Mesothelial cell of epicardium (in vitro differentiated cells): ENCODE data around the gene IRF2. TPM values are rescaled to one million over a fixed set of nuclear protein-coding genes. Genes with fewer than 3 reads are reported as not detected.

ENCODE experiments used
- DNase-seq, 2 experiments: peaks; one replicate each; pipeline ENCODE4 v3.0.0; 2021; ENCODE audit warnings: low spot score in 2 of 2; ENCODE audit not compliant: unreplicated experiment in 2 of 2
- H3K27ac Mint-ChIP-seq: 2 replicates; pipeline ENCODE4 v1.8.0; 2021; ENCODE audit warnings: mixed read lengths
- H3K27me3 Mint-ChIP-seq: 2 replicates; pipeline ENCODE4 v1.8.0; 2021; ENCODE audit warnings: low read depth, mixed read lengths
- H3K36me3 Mint-ChIP-seq: 2 replicates; pipeline ENCODE4 v1.8.0; 2021; ENCODE audit warnings: mixed read lengths
- H3K4me1 Mint-ChIP-seq: 2 replicates; pipeline ENCODE4 v1.8.0; 2021; ENCODE audit warnings: mixed read lengths
- H3K4me3 Mint-ChIP-seq: 2 replicates; pipeline ENCODE4 v1.8.0; 2021; ENCODE audit warnings: mild to moderate bottlenecking, moderate library complexity, mixed read lengths
- H3K9me3 Mint-ChIP-seq: 2 replicates; pipeline ENCODE4 v1.8.0; 2021; ENCODE audit warnings: mixed read lengths
- total RNA-seq: library from RNA; stranded (reverse); gene quantifications from 3 replicates; pipeline ENCODE4 v1.2.1, GENCODE V29; 2021
- TF ChIP-seq, protein P1 (sequence below): fragments of 200-600 bp; sonication (generic); IDR thresholded peaks from one replicate; pipeline ENCODE4 v1.5.0; 2021; ENCODE audit warnings: antibody characterized with exemption; ENCODE audit not compliant: unreplicated experiment

Gene IRF2
- total RNA-seq, 1 donor from 2014 or later, result 15.8 TPM

DNA sequence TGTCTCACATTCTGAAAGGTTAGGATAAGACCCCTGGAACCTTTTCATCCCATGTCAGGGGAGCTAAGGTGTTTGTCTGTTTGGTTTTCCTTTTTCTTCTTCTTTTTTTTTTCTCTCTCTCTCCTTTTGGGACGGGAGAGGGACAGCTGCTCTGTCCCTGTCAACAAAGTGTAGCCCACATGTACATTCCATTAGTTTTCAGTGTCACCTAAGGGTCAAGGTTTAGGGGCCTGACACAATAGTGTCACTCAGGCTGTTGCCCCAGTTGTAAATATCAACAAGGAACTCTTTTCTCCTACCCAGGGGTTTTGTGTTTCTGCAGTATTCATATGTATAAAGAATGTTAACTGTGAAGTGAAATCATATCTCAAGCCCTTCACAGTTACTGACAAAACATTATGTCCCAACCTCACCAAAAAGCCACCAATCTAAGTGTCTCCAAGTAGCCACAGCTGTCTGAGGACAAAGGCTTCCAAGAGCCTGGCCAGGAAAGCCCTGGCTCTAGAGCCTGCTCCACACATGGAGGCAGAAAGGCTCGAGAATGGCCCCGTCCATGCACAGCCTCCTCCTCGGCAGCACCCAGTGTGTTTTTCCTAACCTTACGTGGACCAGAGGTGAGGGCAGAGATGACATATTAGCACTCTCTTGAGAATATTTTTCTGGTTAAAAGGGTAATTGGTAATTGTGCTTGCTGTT lies 9.4 kb downstream of the IRF2 start:
- Mint-ChIP-seq H3K27me3 (no peaks in the 10 kb centered on the region), H3K9me3 (no peaks in the 10 kb centered on the region), H3K36me3 (peaks cover 3% of the 10 kb centered on the region), H3K4me3 (no peak overlapping the region), H3K27ac (no peak overlapping the region), H3K4me1 (peaks cover 1% of the 10 kb centered on the region)
- DNase-seq, result no peak
- TF ChIP-seq, protein P1, sequence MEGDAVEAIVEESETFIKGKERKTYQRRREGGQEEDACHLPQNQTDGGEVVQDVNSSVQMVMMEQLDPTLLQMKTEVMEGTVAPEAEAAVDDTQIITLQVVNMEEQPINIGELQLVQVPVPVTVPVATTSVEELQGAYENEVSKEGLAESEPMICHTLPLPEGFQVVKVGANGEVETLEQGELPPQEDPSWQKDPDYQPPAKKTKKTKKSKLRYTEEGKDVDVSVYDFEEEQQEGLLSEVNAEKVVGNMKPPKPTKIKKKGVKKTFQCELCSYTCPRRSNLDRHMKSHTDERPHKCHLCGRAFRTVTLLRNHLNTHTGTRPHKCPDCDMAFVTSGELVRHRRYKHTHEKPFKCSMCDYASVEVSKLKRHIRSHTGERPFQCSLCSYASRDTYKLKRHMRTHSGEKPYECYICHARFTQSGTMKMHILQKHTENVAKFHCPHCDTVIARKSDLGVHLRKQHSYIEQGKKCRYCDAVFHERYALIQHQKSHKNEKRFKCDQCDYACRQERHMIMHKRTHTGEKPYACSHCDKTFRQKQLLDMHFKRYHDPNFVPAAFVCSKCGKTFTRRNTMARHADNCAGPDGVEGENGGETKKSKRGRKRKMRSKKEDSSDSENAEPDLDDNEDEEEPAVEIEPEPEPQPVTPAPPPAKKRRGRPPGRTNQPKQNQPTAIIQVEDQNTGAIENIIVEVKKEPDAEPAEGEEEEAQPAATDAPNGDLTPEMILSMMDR, result no peak

DNA sequence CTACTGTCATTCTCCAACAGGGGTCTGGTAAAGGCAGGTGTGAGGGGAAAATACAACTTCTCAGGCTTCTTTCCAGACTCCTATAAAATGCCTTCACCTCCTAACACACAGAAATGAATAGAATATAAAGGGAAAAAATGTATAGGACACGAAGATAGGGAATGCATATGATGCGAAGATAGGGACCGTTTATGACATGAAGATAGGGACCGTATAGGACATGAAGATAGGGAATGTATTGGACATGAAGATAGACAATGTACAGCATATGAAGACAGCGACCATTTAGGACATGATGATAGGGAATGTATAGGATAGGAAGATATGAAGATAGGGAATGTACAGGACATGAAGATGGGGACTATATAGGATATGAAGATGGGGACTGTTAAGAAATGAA lies 10.5 kb downstream of the IRF2 start:
- no peak overlapping the region for H3K27ac Mint-ChIP-seq
- H3K27me3 Mint-ChIP-seq, result no peaks in the 10 kb centered on the region
- H3K9me3 Mint-ChIP-seq, result no peaks in the 10 kb centered on the region
- peaks cover 3% of the 10 kb centered on the region for H3K36me3 Mint-ChIP-seq
- no peak overlapping the region for H3K4me3 Mint-ChIP-seq
- no peak for DNase-seq
- H3K4me1 Mint-ChIP-seq, result peaks cover 5% of the 10 kb centered on the region
- TF ChIP-seq, protein P1, result no peak

DNA sequence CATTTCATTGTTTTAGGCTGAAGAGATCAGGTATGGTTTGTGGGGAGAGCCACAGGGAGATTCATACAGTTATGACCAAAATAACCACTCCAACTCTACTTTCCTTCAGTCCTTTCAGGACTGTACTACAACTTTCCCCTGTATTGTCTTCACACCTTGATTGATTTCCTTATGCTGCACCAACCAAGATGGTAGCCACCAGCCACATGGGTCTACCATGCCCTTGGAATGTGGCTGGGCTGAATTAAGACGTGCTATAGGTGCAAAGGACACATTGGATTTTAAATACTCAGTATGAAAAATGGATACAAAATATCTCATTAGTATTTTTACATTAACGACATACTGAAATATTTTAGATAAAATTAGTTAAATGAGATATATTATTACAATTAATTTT lies 11.2 kb downstream of the IRF2 start:
- H3K36me3 Mint-ChIP-seq, result peaks cover 3% of the 10 kb centered on the region
- TF ChIP-seq, protein P1, result no peak
- no peaks in the 10 kb centered on the region for H3K27me3 Mint-ChIP-seq
- no peak overlapping the region for H3K27ac Mint-ChIP-seq
- no peak overlapping the region for H3K4me3 Mint-ChIP-seq
- H3K4me1 Mint-ChIP-seq, result peaks cover 9% of the 10 kb centered on the region
- DNase-seq, result no peak
- H3K9me3 Mint-ChIP-seq, result no peaks in the 10 kb centered on the region

DNA sequence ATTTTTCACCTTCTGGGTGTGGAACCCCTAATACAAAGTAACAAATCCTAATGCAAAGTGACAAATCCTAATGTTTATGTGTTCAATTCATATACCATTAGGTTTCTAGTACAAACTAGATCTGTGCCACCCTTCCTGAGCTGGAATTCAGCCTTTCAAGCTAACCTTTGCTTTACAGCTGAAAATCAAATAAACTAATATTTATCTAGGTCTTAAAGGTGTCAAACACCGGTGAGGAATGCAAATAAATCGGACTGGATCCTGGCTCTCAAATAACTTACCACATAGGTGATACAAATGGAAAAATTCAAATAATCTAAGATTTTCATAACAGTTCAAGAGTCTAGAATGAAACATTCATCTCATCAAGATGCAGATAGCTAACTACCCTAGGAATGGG lies 11.6 kb downstream of the IRF2 start:
- Mint-ChIP-seq H3K4me1 (peaks cover 9% of the 10 kb centered on the region), H3K27me3 (no peaks in the 10 kb centered on the region), H3K27ac (no peak overlapping the region), H3K36me3 (peaks cover 1% of the 10 kb centered on the region), H3K4me3 (no peak overlapping the region), H3K9me3 (no peaks in the 10 kb centered on the region)
- TF ChIP-seq, protein P1, result no peak
- DNase-seq, result no peak

DNA sequence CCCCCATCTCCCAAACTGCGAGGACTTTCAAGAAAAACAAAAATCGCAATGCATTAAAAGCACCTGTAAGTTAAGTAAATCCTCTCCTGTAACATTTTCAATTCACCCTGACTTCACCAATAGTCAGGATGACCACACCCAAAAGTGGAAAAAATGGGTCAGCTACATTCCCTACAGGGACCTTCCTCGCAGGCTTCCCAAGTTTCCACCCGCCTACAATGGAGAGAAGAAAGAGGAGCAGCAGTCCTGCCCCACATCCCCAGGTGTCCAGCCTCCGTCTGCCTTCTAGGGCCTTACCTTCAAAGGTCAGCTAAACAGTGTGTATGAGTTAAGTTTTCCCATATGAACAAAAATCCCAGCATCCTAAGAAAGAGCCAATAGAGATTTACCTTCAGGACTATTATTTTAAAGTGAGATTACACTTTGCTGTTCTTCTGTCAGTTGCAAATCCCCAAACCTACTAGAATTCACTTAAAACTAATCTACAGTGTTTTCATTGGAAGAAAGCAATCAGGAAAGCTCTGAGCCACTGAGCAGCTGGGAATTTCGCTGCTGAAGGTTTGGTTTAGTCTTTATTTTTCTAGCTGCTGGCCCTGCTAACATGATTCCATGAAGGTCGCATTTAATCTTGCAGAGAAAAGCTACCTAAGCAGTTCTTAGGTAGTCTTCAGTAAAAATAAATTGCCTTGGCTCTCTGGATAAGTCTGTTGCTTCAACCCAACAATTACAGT lies 12.5 kb downstream of the IRF2 start:
- no peak overlapping the region for H3K27ac Mint-ChIP-seq
- H3K36me3 Mint-ChIP-seq, result peaks cover 3% of the 10 kb centered on the region
- no peak overlapping the region for H3K4me3 Mint-ChIP-seq
- H3K9me3 Mint-ChIP-seq, result no peaks in the 10 kb centered on the region
- DNase-seq, result no peak
- no peaks in the 10 kb centered on the region for H3K27me3 Mint-ChIP-seq
- H3K4me1 Mint-ChIP-seq, result peaks cover 9% of the 10 kb centered on the region
- TF ChIP-seq, protein P1, result no peak
